HG03066 (cell line): ENCODE results near the gene DBNL.

Experiments
- ATAC-seq: cut with Tn5 transposase; IDR thresholded peaks from one replicate; pipeline ENCODE4 v1.9.1; 2021; ENCODE audit warnings: low read depth; ENCODE audit not compliant: unreplicated experiment

DBNL gene

DNA sequence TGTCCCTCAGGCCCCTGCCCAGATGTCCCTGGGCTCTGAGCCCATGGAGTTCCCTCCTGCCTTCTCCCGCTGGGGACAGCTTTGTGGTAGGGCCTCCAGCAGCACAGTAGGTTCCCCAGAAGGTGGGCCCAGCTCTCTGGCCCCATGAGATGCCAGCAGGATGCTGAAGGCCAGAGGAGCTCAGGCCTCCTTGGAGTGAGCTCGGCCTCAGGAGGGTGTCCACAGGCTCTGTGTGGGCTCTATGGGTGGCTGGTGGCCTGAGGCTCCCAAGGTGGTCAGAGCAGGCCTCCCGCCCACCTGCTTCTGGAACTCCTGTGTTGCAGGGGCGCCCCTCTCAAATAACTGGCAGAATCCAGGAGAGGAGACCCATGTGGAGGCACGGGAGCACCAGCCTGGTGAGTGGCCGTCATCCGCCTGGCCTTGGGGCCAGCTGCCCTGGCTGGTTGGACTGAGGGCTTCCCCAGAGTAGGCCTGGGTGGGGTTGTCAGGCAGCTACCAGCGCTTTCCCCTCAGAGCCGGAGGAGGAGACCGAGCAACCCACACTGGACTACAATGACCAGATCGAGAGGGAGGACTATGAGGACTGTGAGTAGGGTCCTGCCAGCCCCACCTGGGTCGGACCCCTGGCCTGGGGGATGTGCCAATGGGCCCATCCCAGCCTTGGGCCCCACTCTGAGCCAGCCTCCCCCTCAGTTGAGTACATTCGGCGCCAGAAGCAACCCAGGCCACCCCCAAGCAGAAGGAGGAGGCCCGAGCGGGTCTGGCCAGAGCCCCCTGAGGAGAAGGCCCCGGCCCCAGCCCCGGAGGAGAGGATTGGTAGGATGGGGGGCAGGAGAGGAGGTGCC is 62.8 kb downstream of the DBNL start:
- no peak for ATAC-seq

DNA sequence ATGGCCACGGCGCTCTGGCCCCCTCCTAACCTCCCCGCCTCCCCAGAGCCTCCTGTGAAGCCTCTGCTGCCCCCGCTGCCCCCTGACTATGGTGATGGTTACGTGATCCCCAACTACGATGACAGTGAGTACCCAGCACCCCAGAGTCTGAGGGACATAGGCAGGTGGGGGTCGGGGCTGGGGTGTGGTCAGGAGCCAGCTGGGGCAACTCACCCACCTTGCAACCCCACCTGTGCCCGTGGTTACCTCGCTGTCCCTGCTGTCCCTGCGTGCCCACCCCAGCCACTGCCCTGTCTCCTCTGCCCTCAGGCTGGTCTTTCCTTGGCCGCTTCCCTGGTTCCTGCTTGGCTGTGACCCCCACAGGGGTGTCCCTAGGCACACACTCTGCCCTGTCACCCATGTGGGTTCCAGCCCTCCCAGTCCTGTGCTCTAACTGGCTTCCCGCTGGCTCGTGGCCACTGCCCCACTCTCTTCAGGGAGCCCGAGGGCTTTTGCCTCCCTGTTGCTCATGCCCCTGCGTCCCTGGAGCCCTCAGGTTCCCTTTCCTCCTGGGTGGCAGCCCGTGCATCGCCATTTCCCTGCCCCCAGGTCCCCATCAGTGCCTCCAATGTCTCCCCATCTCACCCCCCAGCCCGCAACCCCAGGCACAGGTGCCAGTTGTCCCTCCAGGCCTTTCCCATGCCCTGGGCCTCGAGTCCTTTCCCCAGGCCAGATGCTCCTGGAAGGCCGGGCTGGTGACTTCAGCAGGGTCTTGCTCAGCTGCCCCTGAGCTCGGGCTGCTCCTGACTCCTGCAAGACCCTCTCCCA is 63.7 kb downstream of the DBNL start:
- ATAC-seq = no peak

DNA sequence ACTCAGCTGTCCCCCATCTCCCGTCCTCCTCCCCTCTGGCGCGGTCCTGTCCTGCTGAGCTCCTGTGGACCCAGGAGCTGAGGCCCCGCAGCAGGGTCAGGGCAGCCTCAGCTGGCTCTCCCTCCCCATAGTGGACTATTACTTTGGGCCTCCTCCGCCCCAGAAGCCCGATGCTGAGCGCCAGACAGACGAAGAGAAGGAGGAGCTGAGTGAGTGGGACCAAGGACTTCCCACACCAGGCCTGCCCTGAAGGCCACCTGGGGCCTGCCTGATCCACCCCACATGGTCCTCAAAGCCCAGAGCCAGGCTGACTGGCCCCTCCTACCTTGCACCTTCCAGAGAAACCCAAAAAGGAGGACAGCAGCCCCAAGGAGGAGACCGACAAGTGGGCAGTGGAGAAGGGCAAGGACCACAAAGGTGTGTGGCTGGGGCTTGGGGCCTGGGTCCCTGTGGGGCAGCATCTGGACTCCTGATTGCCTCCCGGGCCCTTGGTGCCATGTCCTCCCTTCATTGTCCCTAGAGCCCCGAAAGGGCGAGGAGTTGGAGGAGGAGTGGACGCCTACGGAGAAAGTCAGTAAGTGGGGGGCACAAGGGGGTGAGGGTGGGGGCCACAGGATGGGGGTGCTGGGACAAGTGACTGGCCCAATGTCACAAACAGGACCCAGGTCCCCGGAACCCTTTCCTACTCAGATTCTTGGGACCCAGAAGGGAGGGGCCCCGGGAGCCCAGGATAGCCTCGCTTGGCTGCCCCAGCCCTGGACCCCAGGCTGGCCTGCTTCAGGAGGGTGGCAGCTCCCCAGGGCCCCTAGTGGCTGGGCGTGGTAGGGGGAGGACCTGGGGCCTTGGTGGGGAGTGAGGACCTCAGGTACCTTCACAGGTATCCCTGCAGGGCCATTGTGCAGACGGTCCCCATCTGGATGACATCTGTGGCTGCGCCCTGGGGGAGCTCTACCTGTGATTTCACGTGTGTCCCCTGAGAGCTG is 64.6 kb downstream of the DBNL start:
- ATAC-seq = no peak

DNA sequence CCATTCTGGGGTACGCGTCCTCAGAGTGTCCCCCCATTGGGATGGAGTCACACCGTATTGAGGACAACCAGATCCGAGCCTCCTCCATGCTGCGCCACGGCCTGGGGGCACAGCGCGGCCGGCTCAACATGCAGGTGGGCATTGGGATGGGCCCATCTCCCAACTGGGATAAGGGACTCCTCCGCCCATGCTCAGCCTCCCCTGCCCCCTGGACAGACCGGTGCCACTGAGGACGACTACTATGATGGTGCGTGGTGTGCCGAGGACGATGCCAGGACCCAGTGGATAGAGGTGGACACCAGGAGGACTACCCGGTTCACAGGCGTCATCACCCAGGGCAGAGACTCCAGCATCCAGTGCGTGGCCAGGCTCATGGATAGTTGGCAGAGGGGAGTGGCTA is 65.5 kb downstream of the DBNL start:
- no peak for ATAC-seq

DNA sequence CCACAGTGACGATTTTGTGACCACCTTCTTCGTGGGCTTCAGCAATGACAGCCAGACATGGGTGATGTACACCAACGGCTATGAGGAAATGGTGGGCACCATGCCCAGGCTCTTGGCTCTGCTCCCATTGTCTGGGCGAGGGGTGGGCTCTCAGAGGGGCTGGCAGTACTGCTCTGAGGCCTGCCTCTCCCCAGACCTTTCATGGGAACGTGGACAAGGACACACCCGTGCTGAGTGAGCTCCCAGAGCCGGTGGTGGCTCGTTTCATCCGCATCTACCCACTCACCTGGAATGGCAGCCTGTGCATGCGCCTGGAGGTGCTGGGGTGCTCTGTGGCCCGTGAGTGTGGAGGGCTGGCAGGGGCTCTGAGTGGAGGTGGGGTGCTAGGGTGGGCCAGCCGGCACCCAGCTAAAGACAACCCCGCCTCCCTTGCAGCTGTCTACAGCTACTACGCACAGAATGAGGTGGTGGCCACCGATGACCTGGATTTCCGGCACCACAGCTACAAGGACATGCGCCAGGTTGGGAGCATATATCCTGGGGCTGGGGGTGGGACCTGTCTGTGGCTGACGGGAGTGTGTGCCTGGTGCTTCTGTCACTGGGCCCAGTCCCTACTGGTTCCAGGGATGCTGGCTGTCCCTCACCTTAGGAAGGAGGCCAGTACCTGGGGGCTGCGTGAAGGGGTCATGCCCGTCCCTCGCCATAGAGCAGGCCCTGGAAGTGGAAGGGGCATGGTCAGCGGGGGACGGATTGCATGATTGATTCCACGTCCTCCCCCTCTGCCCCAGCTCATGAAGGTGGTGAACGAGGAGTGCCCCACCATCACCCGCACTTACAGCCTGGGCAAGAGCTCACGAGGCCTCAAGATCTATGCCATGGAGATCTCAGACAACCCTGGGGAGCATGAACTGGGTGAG is 66.5 kb downstream of the DBNL start:
- ATAC-seq = no peak
